Stimulated activated CD8-positive, alpha-beta memory T cell treated with anti-CD3 and anti-CD28 coated beads, Interleukin-2, amount 100 ng/mL, for 48 hours (primary cell): ENCODE data around the gene CCDC197.
A peak's percentile ranks its signal among the peaks of the same experiment; 100 is the strongest.

ENCODE experiments used
- DNase-seq, 2 donors: peaks; one replicate each; pipeline ENCODE4 v3.0.0-alpha.2; 2020; ENCODE audit warnings: low read depth in 2 of 2

CCDC197 gene

DNA sequence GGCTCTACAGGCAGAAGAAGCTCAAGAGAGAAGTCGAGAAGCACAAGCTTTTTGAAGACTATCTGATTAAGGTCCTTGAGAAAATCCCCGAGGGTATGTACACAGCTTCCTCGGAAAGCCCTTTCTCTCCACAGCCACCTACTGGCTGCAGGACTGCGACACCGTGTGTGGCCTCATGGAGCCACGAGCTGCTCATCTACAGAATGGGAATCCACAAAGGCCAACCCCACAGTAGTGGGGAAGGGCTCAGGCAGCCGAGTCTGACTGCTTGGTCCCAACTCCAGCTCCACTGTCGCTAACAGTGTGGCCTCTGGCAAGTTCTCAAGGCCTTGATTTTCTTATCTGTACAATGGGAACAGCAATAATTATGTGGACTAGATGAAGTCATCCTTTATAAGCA, 2.5 kb downstream of the CCDC197 start:
- DNase-seq: no peak

- DNase-seq: no peak
Measured at GRCh38 chr14:94000267-94000666, 3.2 kb downstream of the CCDC197 start.

DNA sequence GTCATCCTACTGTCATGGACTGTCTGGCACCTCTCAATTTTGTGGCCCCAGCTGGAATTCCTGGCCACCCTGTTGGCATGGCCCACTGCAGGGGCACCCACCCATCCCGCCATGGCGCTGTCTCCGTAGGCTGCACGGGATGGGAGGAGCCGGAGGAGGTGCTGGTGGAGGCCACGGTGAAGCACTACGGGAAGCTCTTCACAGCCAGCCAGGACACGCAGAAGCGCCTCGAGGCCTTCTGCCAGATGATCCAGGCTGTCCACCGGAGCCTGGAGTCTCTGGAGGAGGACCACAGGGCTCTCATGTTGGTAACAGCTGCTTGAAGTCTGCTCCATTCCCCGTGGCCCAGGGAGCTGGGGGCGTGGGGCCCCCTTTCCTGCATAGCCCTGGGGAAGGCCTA, 3.9 kb downstream of the CCDC197 start:
- DNase-seq: no peak

DNA sequence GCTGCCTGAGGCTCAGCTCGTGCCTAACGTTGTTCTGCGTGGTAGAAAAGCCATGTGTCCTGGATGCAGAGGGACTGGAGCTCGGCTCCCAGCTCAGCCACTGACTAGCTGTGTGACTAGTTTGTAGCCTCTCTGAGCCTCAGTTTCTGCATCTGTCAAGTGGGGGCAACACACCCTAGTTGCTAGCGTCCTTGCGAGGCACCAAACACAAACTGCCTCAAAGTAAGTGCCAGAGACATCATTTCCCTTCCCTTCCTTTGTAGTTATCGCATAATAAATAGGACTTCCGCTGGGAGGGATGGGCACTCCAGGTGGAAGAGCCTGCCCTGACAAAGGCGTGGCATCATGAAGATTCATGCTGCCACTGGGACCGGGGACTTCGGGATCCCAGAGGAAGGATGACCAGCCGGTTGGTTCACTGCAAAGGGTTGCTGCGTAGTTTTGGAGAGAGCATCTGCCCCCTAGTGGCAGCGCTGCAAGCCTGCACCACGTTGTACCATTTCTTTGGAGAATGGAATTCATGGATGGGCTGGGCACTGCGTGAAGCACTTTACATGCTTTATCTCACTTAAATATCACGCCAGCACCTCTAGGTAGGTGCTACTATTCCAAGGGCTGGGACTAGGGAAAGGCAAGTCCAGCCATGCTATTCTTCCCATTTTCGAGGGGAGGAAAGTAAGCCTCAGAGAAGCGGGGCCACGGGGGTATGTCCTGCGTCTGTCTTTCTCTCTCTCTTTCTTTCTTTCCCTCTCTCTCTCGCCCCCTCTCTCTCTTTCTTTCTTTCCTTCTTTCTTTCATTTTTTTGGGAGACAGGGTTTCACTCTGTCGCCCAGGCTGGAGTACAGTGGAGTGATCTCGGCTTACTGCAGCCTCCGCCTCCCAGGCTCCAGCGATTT, 4.6 kb downstream of the CCDC197 start:
- DNase-seq: peak in 1 of 2 donors; percentile 28

GRCh38 chr14:94003397-94003796, 6.3 kb downstream of the CCDC197 start:
- no peak for DNase-seq

DNA sequence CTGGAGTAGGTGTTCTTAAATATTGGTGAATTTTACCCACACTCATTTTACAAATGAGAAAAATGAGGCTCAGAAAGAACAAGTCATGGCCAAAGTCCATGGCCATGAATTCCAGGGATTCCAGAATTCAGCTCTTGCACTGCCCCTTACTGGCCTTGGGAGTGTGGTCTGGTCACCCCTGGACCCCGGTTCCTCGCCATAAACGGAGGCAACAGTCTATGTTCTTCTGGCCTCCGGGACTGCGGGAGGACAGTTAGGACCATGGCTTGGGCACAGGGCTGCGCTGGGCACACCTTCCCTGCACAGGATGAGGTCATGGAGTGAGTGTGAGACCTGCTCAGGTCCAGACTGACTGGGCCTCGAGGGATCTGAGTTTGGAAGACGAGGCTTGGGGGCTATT, 6.9 kb downstream of the CCDC197 start:
- DNase-seq: no peak

DNA sequence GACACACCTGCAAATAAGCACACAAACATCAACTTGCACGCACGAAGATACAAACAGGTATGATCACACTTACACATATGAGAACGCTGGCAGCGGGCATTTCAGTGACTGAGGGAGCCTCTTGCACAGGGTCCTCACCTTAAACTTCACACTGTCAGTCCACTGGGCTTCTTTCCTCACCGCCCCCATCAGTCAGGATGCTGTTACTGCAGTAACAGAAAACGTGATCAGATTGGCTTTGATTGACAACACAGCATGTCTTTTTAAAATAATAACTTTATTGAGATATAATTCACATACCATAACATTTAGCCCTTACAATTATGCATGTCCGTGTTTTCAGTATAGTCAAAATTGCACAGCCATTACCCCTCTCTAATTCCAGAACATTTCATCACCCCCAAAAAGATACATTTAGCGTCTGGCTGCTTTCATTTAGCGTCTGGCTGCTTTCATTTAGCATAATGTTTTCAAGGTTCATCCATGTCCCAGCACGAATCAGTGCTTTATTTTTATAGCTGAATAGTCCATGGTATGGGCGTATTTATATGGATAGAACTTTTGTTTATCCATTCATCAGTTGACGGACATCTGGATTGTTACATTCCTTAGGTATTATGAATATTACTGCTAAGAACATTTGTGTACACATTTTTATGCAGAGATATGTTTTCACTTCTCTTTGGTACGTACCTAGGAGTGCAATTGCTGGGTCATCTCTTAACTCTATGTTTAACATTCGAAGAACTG, 8.4 kb downstream of the CCDC197 start:
- DNase-seq: no peak

GRCh38 chr14:94008234-94008633, 11.1 kb downstream of the CCDC197 start:
- DNase-seq: no peak

GRCh38 chr14:94009767-94010166, 12.7 kb downstream of the CCDC197 start:
- no peak for DNase-seq

- no peak for DNase-seq
Measured at GRCh38 chr14:94010625-94011024, 13.5 kb downstream of the CCDC197 start.

DNA sequence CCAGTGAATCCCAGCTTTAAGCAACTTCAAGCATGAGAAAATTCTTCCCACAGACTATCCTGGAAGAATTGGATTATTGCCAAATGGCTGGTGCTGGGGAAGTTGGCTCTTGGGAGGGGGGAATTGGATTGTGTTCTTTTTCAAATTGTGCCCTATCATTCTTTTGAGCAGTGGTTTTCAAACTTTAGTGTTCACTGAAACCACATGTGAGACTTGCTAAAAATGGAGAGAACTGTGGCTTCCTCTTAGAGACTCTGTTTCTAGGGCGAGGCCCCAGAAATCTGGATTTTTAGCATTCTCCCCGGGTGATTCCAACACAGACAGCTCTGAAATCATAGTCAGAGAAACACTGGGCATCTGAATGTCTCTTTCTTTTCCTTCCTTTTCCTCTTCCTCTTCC, 14.7 kb downstream of the CCDC197 start:
- DNase-seq: no peak

DNA sequence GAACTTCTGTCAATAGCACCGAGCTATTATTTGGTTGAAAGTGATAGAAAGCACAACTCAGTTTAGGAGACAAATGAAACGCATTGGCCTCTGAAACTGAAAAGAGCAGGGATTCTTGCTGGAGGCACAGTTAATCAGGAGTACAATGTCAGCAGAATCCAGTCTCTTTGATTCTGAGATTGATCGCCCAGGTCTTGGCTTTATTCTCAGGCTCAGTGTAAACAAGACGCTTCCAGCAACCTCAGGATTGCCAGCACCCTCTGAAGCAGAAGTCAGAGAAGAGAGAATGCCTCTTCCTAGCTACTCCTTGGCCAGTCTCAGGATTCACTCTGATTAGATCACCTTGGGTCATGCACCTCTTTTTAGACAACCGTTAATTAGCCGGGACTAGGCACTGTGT, 17.3 kb downstream of the CCDC197 start:
- DNase-seq: no peak

- DNase-seq: no peak
Measured at GRCh38 chr14:94015223-94015622, 18.1 kb downstream of the CCDC197 start.

DNA sequence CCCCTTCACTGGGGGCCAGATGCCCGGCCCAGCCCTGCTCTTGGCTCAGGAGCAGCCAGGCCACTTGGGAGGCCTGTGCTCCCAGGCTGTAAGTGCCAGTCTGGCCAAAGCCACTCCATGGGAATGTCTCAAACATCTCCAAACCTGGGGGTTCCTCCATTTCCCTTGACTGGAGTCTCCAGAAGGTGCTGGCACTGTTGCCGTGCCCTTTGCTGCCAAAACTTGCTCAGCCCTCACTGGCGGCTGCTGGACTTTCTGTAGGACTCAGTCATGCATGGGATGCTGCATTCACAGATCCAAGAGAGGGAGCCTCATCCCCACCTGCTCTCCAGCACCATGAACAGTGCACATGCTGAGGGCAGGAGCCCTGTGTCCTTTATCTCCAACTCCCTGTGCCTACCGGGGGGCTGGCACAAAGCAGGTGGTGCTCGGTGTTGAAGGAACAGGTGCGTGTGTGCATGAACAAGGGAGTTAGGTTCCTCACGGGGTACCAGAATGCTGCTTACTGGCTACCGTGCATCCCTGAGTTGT, 19.4 kb downstream of the CCDC197 start:
- DNase-seq: no peak

DNA sequence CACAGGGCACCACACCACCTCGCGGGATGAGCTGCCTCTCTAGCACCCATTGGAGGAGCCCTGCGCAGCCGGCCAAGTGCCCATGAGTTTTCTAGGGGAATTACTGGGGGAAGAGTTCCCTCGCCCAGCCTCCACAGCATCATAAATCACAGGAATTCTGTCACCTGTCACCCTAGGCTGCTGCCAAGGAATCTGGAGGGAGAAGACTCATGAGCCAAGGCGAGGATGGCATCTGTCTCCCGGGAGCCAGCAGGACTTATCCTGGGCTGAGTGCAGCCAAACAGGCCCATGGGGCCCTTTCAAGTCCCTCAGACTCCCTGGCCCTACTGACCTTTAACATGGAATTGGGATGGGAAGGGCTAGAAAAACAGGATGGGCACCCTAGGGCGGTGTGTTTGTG, 21.2 kb downstream of the CCDC197 start:
- no peak for DNase-seq

- DNase-seq: no peak
Measured at GRCh38 chr14:94019329-94019728, 22.2 kb downstream of the CCDC197 start.

DNA sequence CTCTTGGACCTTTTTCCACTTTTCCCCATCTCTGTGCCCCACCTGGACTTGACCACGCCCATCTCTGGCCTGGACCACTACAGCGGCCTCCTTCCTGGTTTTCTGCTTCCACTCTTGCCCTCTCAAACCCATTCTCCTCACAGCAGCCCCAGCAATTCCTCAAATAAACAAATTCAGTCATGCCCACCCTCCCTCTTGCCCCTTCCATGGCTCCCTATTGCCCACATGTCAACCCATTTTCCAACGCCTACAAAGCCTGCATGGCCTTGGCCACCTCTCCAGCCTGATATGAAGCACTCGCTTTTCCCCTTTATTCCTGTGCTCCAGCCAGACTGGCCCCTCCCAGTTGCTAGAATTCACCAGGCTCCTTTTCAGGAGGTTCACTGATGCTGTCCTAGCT, 23.2 kb downstream of the CCDC197 start:
- DNase-seq: no peak

DNA sequence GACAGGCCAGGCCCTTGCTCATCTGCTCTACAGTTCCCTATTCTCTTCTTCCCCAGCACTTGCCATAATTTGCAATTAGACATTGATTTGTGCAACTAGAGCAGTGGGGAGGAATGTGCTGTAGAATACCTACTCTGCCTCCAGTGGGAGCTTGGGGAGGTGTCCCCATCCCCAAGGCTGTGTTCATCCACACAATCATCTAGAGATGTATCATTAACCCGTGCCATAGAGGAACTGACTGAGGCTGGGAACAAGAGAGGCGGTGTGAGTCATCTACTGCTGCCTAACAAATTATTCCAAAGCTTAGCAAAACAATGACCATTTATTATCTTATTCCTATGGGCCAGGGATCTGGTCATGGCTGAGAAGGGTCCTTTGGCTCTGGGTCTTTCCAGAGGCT, 23.9 kb downstream of the CCDC197 start:
- DNase-seq: no peak

GRCh38 chr14:94021416-94022157, 24.5 kb downstream of the CCDC197 start:
- DNase-seq: no peak

DNA sequence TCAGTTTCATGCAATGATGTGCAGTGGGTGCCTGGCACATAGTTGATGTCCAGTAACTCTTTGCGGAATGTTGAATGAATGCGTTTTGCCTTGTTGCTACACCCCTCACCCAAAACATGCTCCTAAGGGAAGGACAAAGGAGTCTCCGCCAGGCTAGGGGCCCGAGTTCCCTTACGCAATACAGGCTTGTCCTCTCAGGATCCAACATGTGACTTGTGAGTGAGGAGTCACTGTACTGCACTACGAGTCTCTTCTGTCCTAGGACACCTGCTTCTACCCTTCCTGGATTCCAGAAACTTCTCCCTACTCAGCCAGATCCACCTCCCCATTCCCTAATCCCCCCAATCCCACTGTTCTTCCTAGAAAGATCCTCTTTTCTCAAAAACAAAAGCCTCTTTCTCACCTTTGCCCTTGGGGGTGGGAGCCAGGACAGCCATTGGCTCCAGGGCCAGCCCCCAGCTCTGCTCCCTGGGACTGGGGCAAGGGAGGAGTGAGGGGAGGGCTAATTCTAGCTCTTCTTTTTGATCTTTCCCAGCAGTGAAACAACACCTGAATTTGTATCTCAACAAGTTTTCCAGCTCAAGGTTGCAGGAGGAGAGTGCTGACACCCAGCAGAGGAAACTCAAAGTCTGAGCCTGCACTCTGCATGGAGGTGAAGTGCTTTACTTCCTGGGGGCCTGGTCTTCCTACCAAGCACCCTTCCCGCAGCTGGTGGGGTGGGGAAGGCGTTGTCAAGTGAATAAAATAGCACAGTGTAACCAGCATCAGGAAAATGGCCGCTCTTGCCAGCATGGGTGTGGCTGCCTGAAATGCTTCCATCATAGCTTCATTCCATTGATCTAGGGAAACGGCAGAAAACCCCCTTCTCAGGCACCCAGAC, 25.7 kb downstream of the CCDC197 start:
- no peak for DNase-seq

DNA sequence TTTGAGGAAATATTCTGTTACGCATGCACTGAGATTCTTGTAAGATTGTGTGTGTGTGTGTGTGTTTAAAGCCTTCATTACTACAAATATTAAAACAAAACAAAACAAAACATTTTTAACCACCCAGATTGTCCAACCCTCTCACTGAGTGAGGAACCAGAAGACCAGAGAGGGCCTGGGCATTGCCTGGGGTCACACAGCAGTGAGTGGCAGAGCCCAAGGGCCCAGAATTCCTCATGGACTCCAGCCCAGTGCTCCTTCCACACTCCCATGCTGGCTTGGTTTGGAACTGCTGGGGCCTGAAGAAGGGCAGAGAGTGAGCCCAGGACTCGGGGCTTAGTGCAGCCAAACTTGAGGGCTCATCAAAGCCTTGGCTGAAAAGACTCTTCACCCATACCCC, 27.4 kb downstream of the CCDC197 start:
- DNase-seq: no peak
